Occipital lobe (tissue), 2 donors: Measurements from ENCODE around the gene TRAPPC6A. TPM values are rescaled to one million over a fixed set of nuclear protein-coding genes. Genes with fewer than 3 reads are reported as not detected.

ENCODE experiments used
- DNase-seq: peaks from one replicate; lab custom pipeline; 2025; lab: John Stamatoyannopoulos, UW
- total RNA-seq: library from RNA; depleted of rRNA; stranded (reverse); fragments of >200 nt; gene quantifications from one replicate; pipeline ENCODE4 v1.2.3, GENCODE V29; 2014

TRAPPC6A gene
- total RNA-seq, 1 donor from 2014 or later: 2.2 TPM

DNA sequence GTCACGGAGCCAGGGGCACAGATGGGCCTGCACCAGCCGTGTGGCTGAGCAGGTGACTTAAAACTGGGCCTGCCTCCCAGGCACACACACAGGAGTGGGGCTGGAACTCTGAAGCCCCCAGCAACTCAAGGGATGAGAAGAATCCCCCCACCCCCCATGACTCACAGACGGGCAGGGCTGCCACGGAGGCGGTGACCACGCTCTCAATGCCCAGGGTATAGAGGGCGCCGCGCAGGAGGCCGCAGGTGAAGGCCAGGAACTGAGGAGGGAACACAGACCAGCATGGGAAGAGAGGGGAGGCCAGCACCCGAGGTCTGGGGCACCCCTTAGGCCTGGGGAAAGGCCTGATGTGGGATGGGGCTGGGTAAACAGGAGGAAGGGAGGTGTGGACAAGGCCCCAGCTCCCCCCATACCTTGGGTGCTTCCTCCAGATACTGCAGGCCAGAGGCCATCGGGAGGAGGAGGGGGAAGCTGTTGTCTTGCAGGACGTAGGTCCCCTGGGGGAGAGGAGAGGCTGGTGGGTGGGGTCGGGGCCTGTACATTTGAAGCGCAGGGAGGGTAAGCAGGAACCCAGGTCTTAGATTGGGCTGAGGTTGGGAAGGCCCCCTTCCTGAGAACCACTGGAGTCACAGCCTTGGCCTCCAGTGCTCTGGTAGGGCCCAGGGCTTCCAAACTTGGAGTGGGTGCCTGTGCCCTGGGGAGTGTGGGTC, 14.1 kb downstream of the TRAPPC6A start:
- no peak for DNase-seq

- no peak for DNase-seq
Measured at GRCh38 chr19:45163156-45163555, 14.9 kb downstream of the TRAPPC6A start.

DNA sequence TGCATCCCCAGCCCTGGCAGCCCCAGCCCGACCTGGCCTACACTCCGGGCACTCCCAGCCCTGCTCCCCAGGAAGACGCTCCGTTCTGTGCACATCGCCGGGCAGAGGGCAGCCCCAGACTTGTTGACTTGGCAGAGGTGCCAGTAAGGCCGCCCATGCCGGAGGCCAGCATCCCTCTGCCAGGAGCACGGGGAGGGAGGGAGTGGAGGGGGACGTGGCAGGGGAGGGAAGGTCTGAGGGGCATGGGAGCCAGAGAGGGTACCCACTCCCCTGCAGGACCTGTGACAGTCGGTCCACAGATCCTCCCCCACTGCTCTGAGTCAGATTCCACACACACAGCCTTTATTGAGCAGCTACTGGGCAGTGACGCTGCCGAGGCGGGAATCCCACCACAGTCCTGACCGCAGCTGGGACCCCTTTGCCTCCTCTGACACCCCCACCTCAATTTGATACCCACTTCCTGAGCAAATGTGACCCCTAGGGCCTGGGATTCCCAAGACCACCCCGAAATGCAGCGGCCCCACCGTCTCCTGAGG, 15.4 kb downstream of the TRAPPC6A start:
- DNase-seq: no peak

DNA sequence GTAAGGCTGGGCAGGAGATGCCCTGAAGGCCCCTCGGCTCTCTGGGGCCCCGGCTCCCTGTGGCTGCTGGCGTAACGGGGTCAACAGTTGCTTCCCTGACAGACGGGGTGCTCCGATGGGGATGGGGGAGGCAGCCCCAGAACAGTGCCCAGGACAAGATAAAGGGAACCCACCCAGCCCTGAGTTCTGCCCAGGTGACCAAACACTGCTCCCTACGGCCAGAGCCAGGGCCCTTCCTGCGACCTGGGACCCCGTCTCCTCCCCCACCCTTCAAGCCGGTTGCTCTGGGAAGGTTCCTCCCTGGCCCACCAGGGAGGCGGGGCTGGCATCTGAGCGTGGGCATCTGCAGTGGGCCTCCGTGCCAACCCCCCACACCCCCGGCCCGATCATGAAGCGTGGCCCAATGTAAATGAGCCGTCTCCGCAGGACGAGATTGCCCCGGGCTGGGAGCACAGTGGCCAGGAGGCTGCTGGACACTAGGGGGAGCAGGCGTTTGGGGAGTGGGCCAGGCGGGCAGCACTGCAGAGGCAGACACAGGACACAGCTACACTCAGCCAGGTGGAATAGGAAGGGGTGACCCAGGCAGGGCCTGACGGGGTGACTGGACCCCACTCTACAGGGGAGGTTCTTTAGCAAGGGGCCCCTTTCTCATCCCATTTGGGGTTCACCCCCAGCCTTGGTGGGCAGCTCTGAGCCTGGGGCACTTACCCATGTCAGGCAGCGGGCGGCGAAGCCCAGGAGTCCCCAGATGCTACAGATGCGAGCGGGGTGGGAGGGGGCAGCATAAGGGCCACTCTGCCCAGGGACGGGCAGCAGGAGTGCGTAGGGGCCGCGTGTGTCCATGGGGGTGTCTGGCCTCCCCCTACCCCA, 16.1 kb downstream of the TRAPPC6A start:
- no peak for DNase-seq

GRCh38 chr19:45160870-45161737, 16.9 kb downstream of the TRAPPC6A start, which contains the start of gene NKPD1:
NKPD1 (minus strand) TSS chr19:45160982; CDS start chr19:45160150, 832 bp downstream.
- no peak for DNase-seq

- no peak for DNase-seq
Measured at GRCh38 chr19:45159971-45160324, 18.1 kb downstream of the TRAPPC6A start.

DNA sequence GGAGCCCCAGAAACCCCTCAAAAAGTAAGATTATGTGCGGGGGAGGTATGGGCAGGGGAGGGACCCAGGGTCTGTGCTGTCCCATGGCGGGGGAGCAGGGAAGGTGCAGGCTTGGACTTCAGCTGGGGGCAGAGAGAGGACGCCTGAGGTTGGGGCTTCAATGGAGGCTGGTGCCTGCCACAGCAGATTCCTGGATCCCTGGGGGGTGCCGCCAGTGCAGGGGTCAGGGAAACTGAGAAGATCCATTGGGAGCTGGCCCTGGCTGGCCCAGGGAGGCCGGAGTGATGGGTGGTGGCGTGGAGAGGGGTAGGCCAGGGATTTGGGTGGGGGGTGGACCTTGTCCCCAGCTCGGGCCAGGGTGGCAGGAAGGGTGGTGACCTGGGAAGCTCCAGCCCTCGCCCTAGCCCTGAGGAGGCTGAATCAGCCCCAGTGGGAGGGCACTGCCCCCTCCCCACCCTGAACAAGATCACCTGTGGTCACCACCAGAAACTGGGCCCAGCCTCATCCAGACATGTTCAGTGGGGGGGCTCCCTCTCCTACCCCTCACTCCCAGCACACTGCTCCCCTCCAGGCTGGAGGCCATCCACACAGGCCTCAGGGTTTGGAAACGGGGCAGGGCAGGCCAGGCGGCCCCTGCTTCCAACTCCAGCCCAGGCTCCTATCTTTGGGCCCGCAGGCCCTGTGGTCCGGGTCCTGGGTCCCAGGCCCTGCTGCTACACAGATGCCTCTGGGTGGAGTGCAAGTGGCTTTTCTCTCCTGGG, 18.6 kb downstream of the TRAPPC6A start:
- no peak for DNase-seq

DNA sequence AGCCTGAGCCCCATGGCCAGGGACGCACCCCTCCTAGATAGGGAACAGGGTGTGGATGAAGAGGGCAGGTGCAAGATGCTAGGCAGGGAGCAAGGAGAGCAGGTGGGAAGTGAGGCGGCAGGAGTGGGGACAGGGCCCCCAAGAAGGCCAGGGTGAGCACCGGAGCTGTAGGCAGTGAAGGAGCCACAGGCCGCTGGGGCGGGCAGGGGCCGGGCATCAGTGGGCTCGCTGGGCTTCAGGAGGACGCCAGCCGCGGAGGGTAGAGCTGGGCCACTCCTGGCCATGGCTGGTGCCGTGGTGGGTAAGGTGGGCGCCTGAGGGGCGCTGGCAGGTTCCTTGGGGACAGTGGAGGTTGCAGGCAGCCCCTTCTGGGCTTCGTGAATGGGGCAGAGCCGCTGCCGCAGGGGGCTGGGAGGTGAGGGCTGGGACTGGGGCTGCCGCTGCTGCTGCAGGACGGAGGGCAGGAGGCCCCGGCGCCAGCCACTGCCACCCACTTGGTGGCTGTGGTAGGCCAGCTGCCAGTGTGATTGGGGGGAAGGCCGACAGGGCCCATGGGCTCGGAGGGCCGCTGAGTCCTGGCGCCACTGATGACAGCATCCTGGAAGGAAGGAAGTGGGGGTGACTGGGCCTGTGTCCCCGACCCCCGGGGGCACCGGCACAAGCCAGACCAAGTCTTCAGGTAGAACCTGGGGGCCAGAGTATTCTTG, 19.4 kb downstream of the TRAPPC6A start:
- no peak for DNase-seq

DNA sequence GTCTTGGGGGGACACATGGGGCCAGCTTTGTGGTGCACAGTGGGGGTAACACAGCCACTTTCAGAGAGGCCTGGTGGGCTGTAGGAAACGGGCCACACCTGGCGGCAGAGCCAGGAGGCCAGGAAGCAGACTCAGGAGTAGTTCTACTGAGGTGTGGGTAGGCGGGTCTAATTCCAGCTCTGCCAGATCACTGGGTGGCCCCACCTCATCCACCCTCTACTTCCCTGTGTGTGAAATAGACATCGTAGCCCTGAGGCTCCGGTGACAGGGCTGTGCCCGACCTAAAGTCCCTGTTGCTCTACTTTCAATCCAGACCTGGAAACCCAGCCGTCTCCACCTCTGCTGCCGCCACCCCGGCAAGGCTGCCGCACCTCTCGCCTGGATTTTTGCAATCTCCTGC, 21.3 kb downstream of the TRAPPC6A start:
- DNase-seq: no peak

GRCh38 chr19:45156011-45156630, 21.9 kb downstream of the TRAPPC6A start:
- no peak for DNase-seq

DNA sequence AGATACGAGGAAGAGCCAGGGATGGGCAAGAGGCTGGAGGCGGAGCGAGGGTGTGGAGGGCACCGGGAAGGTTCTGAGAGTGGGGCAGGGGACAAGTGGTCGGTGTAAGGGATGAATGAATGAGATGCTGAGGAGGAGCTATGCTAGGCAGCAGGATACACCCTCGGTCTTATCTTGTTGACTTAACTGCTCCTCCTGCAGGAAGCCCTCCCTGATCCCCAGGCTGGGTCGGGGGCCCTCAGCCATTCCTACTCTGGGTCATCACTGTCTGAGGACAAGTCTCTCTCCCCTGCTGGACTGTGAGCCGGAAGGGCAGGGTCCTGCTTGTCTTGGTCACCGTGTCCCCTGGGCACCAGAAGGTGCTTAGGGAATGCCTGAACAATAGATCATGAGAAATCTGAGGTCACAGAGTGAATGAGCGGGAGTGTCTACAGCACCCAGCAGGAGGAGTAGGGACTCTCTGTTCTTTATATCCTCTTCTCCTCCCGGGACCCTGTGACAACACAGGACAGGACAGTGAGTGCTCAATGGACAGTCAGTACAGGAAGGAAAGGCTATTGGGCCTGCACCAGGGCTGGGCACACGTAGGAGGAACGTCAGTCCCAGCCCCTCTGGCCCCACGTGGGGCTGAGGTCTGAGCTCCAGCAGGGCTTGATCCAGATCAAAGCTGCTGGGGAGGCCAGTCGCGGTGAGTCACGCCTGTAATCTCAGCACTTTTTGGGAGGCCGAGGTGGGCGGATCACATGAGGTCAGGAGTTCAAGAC, 23.8 kb downstream of the TRAPPC6A start:
- no peak for DNase-seq

DNA sequence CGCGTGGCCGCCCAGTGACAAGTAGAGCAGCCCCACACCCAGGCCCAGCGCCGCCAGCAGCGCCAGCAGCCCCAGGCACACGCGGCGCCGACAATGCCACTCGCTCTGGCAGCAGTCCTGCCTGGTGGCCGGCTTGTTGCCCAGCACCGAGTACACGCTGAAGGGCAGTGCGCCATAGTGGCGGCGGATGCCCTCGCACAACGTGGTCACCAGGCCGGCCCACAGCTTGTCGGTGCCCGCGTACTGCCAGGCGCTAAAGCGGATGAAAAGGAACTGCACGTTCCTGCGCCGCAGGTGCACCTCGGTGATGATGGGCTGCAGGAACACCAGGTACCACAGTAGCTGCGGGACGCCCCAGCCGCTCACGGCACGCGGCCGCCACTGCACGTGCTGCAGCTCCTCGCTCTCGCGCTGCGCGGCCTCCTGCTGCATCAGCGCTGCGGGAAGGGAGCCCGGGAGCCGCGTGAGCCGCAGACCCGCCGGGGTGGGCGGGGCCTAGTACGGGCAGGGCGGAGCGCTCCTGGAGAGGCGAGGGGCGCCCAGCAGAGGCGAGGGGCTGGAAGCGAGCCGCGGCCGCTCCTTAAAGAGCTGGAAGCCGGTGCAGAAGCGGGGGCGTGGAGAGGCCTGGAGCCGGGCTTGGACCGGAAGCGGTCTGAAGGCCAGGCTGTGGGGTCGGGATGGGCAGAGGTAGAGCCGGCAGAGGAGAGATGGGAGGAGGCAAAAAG, 24.5 kb downstream of the TRAPPC6A start:
- peak; percentile 46 for DNase-seq

DNA sequence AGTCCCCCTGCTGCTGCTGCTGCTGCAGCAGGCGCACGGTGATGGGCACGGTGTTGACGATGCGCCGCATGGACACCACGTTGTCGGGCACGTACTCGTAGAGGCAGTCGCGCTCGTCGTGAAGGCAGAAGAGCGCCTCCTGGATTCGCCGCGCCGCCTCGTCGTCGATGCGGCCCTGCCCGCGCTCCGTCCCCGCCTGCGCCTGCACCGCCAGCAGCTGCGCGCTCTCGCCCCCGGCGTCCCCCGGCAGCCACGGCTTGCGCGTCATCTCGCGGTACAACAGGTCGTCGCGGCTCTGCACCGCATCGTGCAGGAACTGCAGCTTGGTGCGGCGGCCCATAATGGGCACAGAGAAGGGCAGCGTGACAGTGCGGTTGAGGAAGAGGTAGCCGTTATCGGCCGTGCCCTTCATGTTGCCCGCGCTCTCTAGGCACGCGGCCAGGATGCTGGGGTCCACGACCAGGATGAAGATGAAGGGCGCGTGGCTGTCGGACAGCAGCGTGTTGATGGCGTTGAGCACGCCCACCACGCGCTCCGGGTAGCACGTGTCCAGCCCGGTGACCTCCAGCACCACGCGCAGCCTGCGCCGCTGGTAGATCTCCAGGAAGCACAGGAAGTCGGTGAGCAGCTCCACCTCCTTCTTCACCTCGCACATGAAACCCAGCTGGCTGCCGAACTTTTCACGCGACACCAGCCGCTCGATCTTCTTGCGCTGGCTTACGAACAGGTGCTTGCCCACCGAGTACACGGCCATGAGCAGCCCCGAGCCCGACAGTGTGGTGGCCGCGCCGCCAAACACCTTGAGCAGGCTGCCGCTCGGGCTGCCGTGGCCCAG, 25.3 kb downstream of the TRAPPC6A start:
- peak; percentile 46 for DNase-seq

- no peak for DNase-seq
Measured at GRCh38 chr19:45151821-45152503, 26.1 kb downstream of the TRAPPC6A start.

GRCh38 chr19:45151320-45151719, 26.7 kb downstream of the TRAPPC6A start:
- no peak for DNase-seq

DNA sequence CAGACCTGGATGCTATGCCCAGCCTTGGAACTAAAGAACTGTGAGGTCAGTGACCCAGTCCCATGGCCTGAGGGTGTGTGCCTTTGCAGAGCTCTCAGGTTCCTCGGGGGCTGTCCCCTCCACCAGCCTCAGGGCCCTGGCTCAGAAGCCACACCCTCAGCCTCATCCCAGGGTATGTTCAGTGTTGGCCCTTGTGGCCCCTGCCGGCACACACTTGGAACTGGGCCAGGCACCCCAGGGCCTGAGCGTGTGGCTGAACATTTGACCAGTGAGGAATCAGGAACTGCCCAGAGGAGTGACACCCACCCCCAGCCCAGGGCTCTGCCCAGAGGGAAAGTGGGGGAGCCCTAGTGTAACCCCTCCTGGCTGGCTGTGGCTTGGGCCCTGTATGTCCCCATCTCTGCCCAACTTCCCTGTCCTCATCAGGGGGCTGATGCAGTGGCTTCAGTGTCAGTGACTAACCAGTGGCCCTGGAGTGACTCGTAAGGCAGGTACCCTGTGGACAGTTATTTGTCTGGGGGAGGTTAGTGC, 27.2 kb downstream of the TRAPPC6A start:
- no peak for DNase-seq
